Neural crest cell (in vitro differentiated cells): ENCODE results near the gene ASIC4. TPM values are rescaled to one million over a fixed set of nuclear protein-coding genes. Genes with fewer than 3 reads are reported as not detected.

Experiments
- DNase-seq: peaks from one replicate; pipeline ENCODE4 v3.0.0; 2021; ENCODE audit warnings: low read depth, mixed read lengths, low spot score
- H3K27ac Mint-ChIP-seq: one replicate; pipeline ENCODE4 v1.8.0; 2021; ENCODE audit warnings: mild to moderate bottlenecking, mixed read lengths; ENCODE audit not compliant: unreplicated experiment
- H3K27me3 Mint-ChIP-seq: 2 replicates; pipeline ENCODE4 v1.8.0; 2021; ENCODE audit warnings: low read depth, mild to moderate bottlenecking, mixed read lengths
- H3K36me3 Mint-ChIP-seq: 2 replicates; pipeline ENCODE4 v1.8.0; 2021; ENCODE audit warnings: low read depth, mild to moderate bottlenecking, mixed read lengths
- H3K4me1 Mint-ChIP-seq: 2 replicates; pipeline ENCODE4 v1.8.0; 2021; ENCODE audit warnings: mixed read lengths
- H3K4me3 Mint-ChIP-seq: one replicate; pipeline ENCODE4 v1.8.0; 2021; ENCODE audit warnings: mild to moderate bottlenecking, mixed read lengths
- H3K9me3 Mint-ChIP-seq: 2 replicates; pipeline ENCODE4 v1.8.0; 2021; ENCODE audit warnings: mixed read lengths
- CTCF ChIP-seq: fragments of 200-600 bp; sonication (generic); conservative IDR thresholded peaks from 2 replicates; pipeline ENCODE4 v1.5.0; 2021; ENCODE audit warnings: antibody characterized with exemption, mild to moderate bottlenecking
- total RNA-seq: library from RNA; stranded (reverse); gene quantifications from 2 replicates; pipeline ENCODE4 v1.2.1, GENCODE V29; 2021

Gene ASIC4
- total RNA-seq, 1 donor from 2014 or later, result 1.0 TPM

GRCh38 chr2:219510512-219511135 lies 3.7 kb upstream of the ASIC4 start:
- no peak for DNase-seq
- peaks cover 48% of the 10 kb centered on the region for H3K4me1 Mint-ChIP-seq
- peak overlapping the region; percentile 81 for H3K27ac Mint-ChIP-seq
- peak overlapping the region; percentile 84 for H3K4me3 Mint-ChIP-seq
- peaks cover 36% of the 10 kb centered on the region for H3K27me3 Mint-ChIP-seq
- H3K36me3 Mint-ChIP-seq, result no peaks in the 10 kb centered on the region
- H3K9me3 Mint-ChIP-seq, result no peaks in the 10 kb centered on the region
- no peak for TF ChIP-seq CTCF

GRCh38 chr2:219511547-219512325 lies 2.5 kb upstream of the ASIC4 start:
- no peak for DNase-seq

DNA sequence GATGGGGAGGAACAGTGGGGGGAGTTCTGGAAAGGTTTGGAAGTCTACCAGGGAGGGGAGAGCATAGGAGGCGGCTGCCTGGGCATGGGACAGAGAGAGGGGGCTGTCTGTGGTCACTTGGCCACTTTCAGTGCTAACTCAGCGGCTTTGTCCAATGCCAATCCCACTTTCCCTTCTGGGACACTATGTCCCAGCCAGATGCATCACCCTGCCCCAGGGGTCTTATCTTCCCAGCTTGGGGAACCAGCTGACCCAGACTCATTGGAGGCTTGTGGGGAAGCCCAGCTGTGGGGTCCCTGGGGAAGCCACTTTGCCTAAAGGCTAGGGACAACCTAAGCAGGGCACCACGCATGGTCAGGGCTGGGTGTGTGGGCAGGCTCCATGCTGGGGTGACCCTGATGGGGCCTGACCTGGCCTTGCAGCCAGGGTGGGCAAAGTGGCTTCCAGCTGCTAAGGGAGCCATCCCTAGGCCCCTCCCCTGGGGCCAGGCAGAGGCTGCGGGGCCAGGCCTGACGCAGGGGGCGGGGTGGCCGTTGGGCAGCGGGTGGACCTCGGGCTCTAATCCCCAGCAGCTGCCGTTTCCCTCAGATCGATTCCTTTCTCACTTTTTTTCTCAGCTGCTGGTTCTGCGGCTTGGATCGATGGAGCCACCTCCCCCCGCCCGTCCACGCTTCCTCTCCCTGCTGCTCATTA lies 1.6 kb upstream of the ASIC4 start:
- peaks cover 61% of the 10 kb centered on the region for H3K4me1 Mint-ChIP-seq
- H3K27ac Mint-ChIP-seq, result no peak overlapping the region

More at GRCh38 chr2:219511547-219512325, 2.5 kb upstream of the ASIC4 start:
- Mint-ChIP-seq H3K27me3 (peaks cover 46% of the 10 kb centered on the region), H3K4me3 (peak overlapping the region; percentile 56), H3K4me1 (peaks cover 56% of the 10 kb centered on the region), H3K9me3 (no peaks in the 10 kb centered on the region), H3K27ac (no peak overlapping the region), H3K36me3 (no peaks in the 10 kb centered on the region)
- TF ChIP-seq CTCF, result no peak

GRCh38 chr2:219513787-219514186 lies 495 bp upstream of the ASIC4 start:
- Mint-ChIP-seq H3K36me3 (no peaks in the 10 kb centered on the region), H3K4me3 (peak overlapping the region; percentile 61), H3K27ac (peak overlapping the region; percentile 50), H3K4me1 (peaks cover 69% of the 10 kb centered on the region), H3K27me3 (peaks cover 58% of the 10 kb centered on the region), H3K9me3 (no peaks in the 10 kb centered on the region)
- no peak for DNase-seq
- TF ChIP-seq CTCF, result no peak

More for the DNA sequence above, 1.6 kb upstream of the ASIC4 start:
- H3K9me3 Mint-ChIP-seq, result no peaks in the 10 kb centered on the region
- H3K27me3 Mint-ChIP-seq, result peaks cover 53% of the 10 kb centered on the region
- no peak for TF ChIP-seq CTCF
- H3K4me3 Mint-ChIP-seq, result peak overlapping the region; percentile 56
- DNase-seq, result no peak
- no peaks in the 10 kb centered on the region for H3K36me3 Mint-ChIP-seq

DNA sequence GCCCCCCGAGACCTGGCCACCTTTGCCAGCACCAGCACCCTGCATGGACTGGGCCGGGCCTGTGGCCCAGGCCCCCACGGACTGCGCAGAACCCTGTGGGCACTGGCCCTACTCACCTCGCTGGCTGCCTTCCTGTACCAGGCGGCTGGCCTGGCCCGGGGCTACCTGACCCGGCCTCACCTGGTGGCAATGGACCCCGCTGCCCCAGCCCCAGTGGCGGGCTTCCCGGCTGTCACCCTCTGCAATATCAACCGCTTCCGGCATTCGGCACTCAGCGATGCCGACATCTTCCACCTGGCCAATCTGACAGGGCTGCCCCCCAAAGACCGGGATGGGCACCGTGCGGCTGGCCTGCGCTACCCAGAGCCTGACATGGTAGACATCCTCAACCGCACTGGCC lies 554 bp downstream of the ASIC4 start:
- peaks cover 69% of the 10 kb centered on the region for H3K4me1 Mint-ChIP-seq
- H3K27ac Mint-ChIP-seq, result no peak overlapping the region
- H3K4me3 Mint-ChIP-seq, result peak overlapping the region; percentile 41
- H3K27me3 Mint-ChIP-seq, result peaks cover 57% of the 10 kb centered on the region
- no peaks in the 10 kb centered on the region for H3K9me3 Mint-ChIP-seq
- no peak for DNase-seq
- no peaks in the 10 kb centered on the region for H3K36me3 Mint-ChIP-seq
- no peak for TF ChIP-seq CTCF
